ENCODE data around the gene CACNB3. TPM values are rescaled to one million over a fixed set of nuclear protein-coding genes. Genes with fewer than 3 reads are reported as not detected.

The CACNB3 gene
- total and polyA plus RNA-seq, 9 of the 15 experiments (the other 6 are each of a cell fraction or from before 2014, with no cell fraction given), result 0.24 to 2.0 (median 1.5) TPM

- TF ChIP-seq STAT5A (IDR thresholded peaks at IDR 0.05; ENCODE audit: borderline replicate concordance, low read length) (no peak), GTF2A2 (tag; IDR thresholded peaks at IDR 0.05) (peak; percentile 64; the same call in 1 of the 2 replicates), ZNF444 (CRISPR knock-in tag; IDR thresholded peaks at IDR 0.05) (no peak), CBX2 (IDR thresholded peaks at IDR 0.05; ENCODE audit: insufficient read depth, low read length, poor library complexity, severe bottlenecking) (no peak), U2AF2 (optimal IDR thresholded peaks at IDR 0.05; ENCODE audit: low read depth, low read length) (no peak), SREBF1 (IDR thresholded peaks at IDR 0.05; ENCODE audit: borderline replicate concordance, low read depth, low read length) (no peak), XRCC4 (IDR thresholded peaks at IDR 0.05; ENCODE audit: extremely low read depth, insufficient read depth, insufficient read length) (no peak), ZEB2 (IDR thresholded peaks at IDR 0.05) (no peak), KLF10 (CRISPR knock-in tag; IDR thresholded peaks at IDR 0.05) (no peak), SPI1 (IDR thresholded peaks at IDR 0.05; ENCODE audit: borderline replicate concordance, low read depth, low read length) (peak; percentile 47; the same call in 1 of the 2 replicates), E2F6 (IDR thresholded peaks at IDR 0.05; ENCODE audit: borderline replicate concordance in 1 of 2, extremely low read depth in 1 of 2, insufficient read depth in 1 of 2, insufficient read length in 1 of 2, low read depth in 1 of 2, low read length in 1 of 2, poor library complexity in 1 of 2, severe bottlenecking in 1 of 2) (peak; percentile 70 to 73), SRF (CRISPR knock-in tag; IDR thresholded peaks at IDR 0.05) (peak in 1 of 2 experiments; percentile 71; a peak in 1 of 4 replicates), SFPQ (IDR thresholded peaks at IDR 0.05; ENCODE audit: low read depth, low read length) (no peak), SNRNP70 (optimal IDR thresholded peaks at IDR 0.05; ENCODE audit: low read depth, low read length) (no peak), LEF1 (IDR thresholded peaks at IDR 0.05) (no peak), SMARCE1 (IDR thresholded peaks at IDR 0.05) (no peak)
- TF ChIP-seq, protein P1, sequence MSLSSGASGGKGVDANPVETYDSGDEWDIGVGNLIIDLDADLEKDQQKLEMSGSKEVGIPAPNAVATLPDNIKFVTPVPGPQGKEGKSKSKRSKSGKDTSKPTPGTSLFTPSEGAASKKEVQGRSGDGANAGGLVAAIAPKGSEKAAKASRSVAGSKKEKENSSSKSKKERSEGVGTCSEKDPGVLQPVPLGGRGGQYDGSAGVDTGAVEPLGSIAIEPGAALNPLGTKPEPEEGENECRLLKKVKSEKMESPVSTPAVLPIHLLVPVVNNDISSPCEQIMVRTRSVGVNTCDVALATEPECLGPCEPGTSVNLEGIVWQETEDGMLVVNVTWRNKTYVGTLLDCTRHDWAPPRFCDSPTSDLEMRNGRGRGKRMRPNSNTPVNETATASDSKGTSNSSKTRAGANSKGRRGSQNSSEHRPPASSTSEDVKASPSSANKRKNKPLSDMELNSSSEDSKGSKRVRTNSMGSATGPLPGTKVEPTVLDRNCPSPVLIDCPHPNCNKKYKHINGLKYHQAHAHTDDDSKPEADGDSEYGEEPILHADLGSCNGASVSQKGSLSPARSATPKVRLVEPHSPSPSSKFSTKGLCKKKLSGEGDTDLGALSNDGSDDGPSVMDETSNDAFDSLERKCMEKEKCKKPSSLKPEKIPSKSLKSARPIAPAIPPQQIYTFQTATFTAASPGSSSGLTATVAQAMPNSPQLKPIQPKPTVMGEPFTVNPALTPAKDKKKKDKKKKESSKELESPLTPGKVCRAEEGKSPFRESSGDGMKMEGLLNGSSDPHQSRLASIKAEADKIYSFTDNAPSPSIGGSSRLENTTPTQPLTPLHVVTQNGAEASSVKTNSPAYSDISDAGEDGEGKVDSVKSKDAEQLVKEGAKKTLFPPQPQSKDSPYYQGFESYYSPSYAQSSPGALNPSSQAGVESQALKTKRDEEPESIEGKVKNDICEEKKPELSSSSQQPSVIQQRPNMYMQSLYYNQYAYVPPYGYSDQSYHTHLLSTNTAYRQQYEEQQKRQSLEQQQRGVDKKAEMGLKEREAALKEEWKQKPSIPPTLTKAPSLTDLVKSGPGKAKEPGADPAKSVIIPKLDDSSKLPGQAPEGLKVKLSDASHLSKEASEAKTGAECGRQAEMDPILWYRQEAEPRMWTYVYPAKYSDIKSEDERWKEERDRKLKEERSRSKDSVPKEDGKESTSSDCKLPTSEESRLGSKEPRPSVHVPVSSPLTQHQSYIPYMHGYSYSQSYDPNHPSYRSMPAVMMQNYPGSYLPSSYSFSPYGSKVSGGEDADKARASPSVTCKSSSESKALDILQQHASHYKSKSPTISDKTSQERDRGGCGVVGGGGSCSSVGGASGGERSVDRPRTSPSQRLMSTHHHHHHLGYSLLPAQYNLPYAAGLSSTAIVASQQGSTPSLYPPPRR (CRISPR knock-in tag; IDR thresholded peaks at IDR 0.05; ENCODE audit: borderline replicate concordance), result no peak
- TF ChIP-seq, protein P2, sequence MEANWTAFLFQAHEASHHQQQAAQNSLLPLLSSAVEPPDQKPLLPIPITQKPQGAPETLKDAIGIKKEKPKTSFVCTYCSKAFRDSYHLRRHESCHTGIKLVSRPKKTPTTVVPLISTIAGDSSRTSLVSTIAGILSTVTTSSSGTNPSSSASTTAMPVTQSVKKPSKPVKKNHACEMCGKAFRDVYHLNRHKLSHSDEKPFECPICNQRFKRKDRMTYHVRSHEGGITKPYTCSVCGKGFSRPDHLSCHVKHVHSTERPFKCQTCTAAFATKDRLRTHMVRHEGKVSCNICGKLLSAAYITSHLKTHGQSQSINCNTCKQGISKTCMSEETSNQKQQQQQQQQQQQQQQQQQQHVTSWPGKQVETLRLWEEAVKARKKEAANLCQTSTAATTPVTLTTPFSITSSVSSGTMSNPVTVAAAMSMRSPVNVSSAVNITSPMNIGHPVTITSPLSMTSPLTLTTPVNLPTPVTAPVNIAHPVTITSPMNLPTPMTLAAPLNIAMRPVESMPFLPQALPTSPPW (CRISPR knock-in tag; IDR thresholded peaks at IDR 0.05), result peak; percentile 76
These were observed 47.2 kb downstream of the CACNB3 start, which contains the start of gene RND1 (continued) for GRCh38 chr12:48865281-48866051.
